ENCODE data around the gene PTPRD. TPM values are rescaled to one million over a fixed set of nuclear protein-coding genes. Genes with fewer than 3 reads are reported as not detected.

PTPRD gene
- total RNA-seq, 3 donors from 2014 or later (not counting 1 experiment from before 2014, with no cell fraction given): 0.05 to 0.68 TPM; not detected in 1

GRCh38 chr9:8825585-8826147, 1787.1 kb downstream of the PTPRD start:
- intact Hi-C loops (cut with micrococcal nuclease): no loop called here
- 38% methylated on average over 3 of the region's 3 CpGs for WGBS (ENCODE audit: insufficient coverage)
- no peak for ATAC-seq
- Histone ChIP-seq H3K4me3 (ENCODE audit: low read length) (no peak overlapping the region), H3K27ac (ENCODE audit: low read length) (no peak overlapping the region), H3K36me3 (ENCODE audit: control insufficient read depth, insufficient read depth, low read length) (no peaks in the 10 kb centered on the region), H3K4me1 (ENCODE audit: control insufficient read depth, insufficient read depth, low read length) (no peaks in the 10 kb centered on the region), H3K9me3 (ENCODE audit: control insufficient read depth, insufficient read depth, low read length) (no peaks in the 10 kb centered on the region), H3K27me3 (ENCODE audit: control insufficient read depth, insufficient read depth, low read length) (no peaks in the 10 kb centered on the region)
- no peak overlapping the region for H3K4me3 Mint-ChIP-seq
- DNase-seq: no peak
- peaks cover 6 to 7% of the 10 kb centered on the region in 2 donors for H3K9me3 Mint-ChIP-seq
- no peak overlapping the region for H3K27ac Mint-ChIP-seq
- H3K36me3 Mint-ChIP-seq: no peaks in the 10 kb centered on the region
- H3K27me3 Mint-ChIP-seq (ENCODE audit: low read depth in 2 of 2): no peaks in the 10 kb centered on the region
- TF ChIP-seq, protein P1, sequence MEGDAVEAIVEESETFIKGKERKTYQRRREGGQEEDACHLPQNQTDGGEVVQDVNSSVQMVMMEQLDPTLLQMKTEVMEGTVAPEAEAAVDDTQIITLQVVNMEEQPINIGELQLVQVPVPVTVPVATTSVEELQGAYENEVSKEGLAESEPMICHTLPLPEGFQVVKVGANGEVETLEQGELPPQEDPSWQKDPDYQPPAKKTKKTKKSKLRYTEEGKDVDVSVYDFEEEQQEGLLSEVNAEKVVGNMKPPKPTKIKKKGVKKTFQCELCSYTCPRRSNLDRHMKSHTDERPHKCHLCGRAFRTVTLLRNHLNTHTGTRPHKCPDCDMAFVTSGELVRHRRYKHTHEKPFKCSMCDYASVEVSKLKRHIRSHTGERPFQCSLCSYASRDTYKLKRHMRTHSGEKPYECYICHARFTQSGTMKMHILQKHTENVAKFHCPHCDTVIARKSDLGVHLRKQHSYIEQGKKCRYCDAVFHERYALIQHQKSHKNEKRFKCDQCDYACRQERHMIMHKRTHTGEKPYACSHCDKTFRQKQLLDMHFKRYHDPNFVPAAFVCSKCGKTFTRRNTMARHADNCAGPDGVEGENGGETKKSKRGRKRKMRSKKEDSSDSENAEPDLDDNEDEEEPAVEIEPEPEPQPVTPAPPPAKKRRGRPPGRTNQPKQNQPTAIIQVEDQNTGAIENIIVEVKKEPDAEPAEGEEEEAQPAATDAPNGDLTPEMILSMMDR (IDR thresholded peaks at IDR 0.05): no peak
- no peaks in the 10 kb centered on the region for H3K4me1 Mint-ChIP-seq

- Mint-ChIP-seq H3K4me3 (no peak overlapping the region), H3K27me3 (ENCODE audit: low read depth in 2 of 2) (no peaks in the 10 kb centered on the region), H3K9me3 (peaks cover 6 to 7% of the 10 kb centered on the region in 2 donors), H3K36me3 (no peaks in the 10 kb centered on the region), H3K27ac (no peak overlapping the region), H3K4me1 (no peaks in the 10 kb centered on the region)
- Histone ChIP-seq H3K9me3 (ENCODE audit: control insufficient read depth, insufficient read depth, low read length) (no peaks in the 10 kb centered on the region), H3K27me3 (ENCODE audit: control insufficient read depth, insufficient read depth, low read length) (no peaks in the 10 kb centered on the region), H3K36me3 (ENCODE audit: control insufficient read depth, insufficient read depth, low read length) (no peaks in the 10 kb centered on the region), H3K4me1 (ENCODE audit: control insufficient read depth, insufficient read depth, low read length) (no peaks in the 10 kb centered on the region), H3K27ac (ENCODE audit: low read length) (no peak overlapping the region), H3K4me3 (ENCODE audit: low read length) (no peak overlapping the region)
- DNase-seq: no peak
- intact Hi-C loops (cut with micrococcal nuclease): no loop called here
- WGBS (ENCODE audit: insufficient coverage): 94% methylated on average over 10 of the region's 10 CpGs
- ATAC-seq: no peak
- TF ChIP-seq, protein P1 (IDR thresholded peaks at IDR 0.05): no peak
These were observed 1789.5 kb downstream of the PTPRD start for GRCh38 chr9:8823131-8823895.

DNA sequence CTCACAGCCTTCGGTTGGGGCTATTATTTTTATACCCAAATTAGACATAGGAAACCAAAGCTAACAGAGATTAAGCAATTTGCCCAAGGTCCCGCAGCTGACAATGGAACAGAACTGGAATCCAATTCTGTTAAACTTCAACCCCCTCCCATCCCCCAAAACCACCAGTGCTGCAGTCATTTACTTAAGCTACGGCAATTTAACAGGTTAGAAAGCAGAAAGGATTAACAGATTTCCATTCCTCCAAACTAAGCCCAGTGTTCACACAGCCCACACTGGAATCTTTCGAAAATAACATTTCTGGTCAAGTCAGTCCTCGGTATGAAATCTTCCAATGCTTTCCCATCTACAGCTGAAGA, 1790.2 kb downstream of the PTPRD start:
- Mint-ChIP-seq H3K36me3 (no peaks in the 10 kb centered on the region), H3K27me3 (ENCODE audit: low read depth in 2 of 2) (no peaks in the 10 kb centered on the region), H3K9me3 (peaks cover 6 to 7% of the 10 kb centered on the region in 2 donors), H3K4me3 (no peak overlapping the region), H3K4me1 (no peaks in the 10 kb centered on the region), H3K27ac (no peak overlapping the region)
- TF ChIP-seq, protein P1 (IDR thresholded peaks at IDR 0.05): no peak
- Histone ChIP-seq H3K4me3 (ENCODE audit: low read length) (no peak overlapping the region), H3K27me3 (ENCODE audit: control insufficient read depth, insufficient read depth, low read length) (no peaks in the 10 kb centered on the region), H3K27ac (ENCODE audit: low read length) (no peak overlapping the region), H3K36me3 (ENCODE audit: control insufficient read depth, insufficient read depth, low read length) (no peaks in the 10 kb centered on the region), H3K9me3 (ENCODE audit: control insufficient read depth, insufficient read depth, low read length) (no peaks in the 10 kb centered on the region), H3K4me1 (ENCODE audit: control insufficient read depth, insufficient read depth, low read length) (no peaks in the 10 kb centered on the region)
- ATAC-seq (no peak), DNase-seq (no peak)
- intact Hi-C loops (cut with micrococcal nuclease): no loop called here
- WGBS (ENCODE audit: insufficient coverage): 90% methylated on average over 5 of the region's 5 CpGs
